H1 (cell line): ENCODE data around the gene PSMB9. TPM values are rescaled to one million over a fixed set of nuclear protein-coding genes. Genes with fewer than 3 reads are reported as not detected.

ENCODE experiments used
- ATF3 ChIP-seq: IDR thresholded peaks from 2 replicates; pipeline ENCODE4 v1.6.1; 2011; ENCODE audit warnings: low read depth, mild to moderate bottlenecking, low read length; ENCODE audit not compliant: insufficient read depth
- HDAC2 ChIP-seq, 2 experiments: fragments of 300-600 bp in 1 of 2; sonication (generic) in 1 of 2; IDR thresholded peaks; 2 replicates each; pipeline ENCODE4 v1.6.1; 2011 to 2012; ENCODE audit warnings: low read depth in 2 of 2, low read length in 2 of 2, mild to moderate bottlenecking in 2 of 2, moderate library complexity in 2 of 2, borderline replicate concordance in 1 of 2, inconsistent platforms in 1 of 2
- HDAC6 ChIP-seq: IDR thresholded peaks from one replicate; pipeline ENCODE4 v1.7.1; 2012; ENCODE audit warnings: low read depth, mild to moderate bottlenecking, inconsistent platforms, low read length, moderate library complexity
- POU5F1 ChIP-seq: IDR thresholded peaks from 2 replicates; pipeline ENCODE4 v1.6.1; 2011; ENCODE audit warnings: low read depth, mild to moderate bottlenecking, low read length, moderate library complexity
- RAD21 ChIP-seq, 2 experiments: IDR thresholded peaks in 1 of 2; conservative IDR thresholded peaks in 1 of 2; 2 replicates each; pipeline ENCODE4 v1.6.1; 2011; ENCODE audit warnings: low read depth in 2 of 2, low read length in 2 of 2, improper control_type of control experiment in 1 of 2, inconsistent platforms in 1 of 2, mild to moderate bottlenecking in 1 of 2, moderate library complexity in 1 of 2
- SAP30 ChIP-seq: fragments of 300-600 bp; sonication (generic); IDR thresholded peaks from 2 replicates; pipeline ENCODE4 v1.7.1; 2012; ENCODE audit warnings: low read length, moderate library complexity, mild to moderate bottlenecking, inconsistent platforms; ENCODE audit not compliant: insufficient read depth, insufficient replicate concordance
- SIN3A ChIP-seq, 2 experiments: IDR thresholded peaks in 1 of 2; conservative IDR thresholded peaks in 1 of 2; 2 replicates each; pipeline ENCODE4 v1.6.1; 2011 to 2012; ENCODE audit warnings: low read length in 2 of 2, improper control_type of control experiment in 1 of 2, low read depth in 1 of 2, mild to moderate bottlenecking in 1 of 2
- ZNF274 ChIP-seq: IDR thresholded peaks from 2 replicates; pipeline ENCODE4 v1.7.0; 2012; ENCODE audit warnings: low read length, borderline replicate concordance; ENCODE audit errors: extremely low read depth
- polyA plus RNA-seq, 7 experiments: library from polyadenylated mRNA; depleted of rRNA in 3 of 7; stranded (reverse) in 5 of 7; unstranded in 2 of 7; fragments of >200 nt in 5 of 7; fragments of 200-250 nt in 2 of 7; gene quantifications; 1 replicate in 5 of 7; 2 replicates in 1 of 7; 4 replicates in 1 of 7; pipeline versions ENCODE4 v1.2.1 to v1.2.3, GENCODE V29; 2011 to 2013; ENCODE audit warnings: missing spikeins in 2 of 7, mixed read lengths in 2 of 7
- total RNA-seq: library from RNA; stranded (reverse); fragmentation: NEBNext Ultra II Directional; extraction: Animal tissue kit (Norgen Biotek cat#: 25700); gene quantifications from 2 replicates; pipeline ENCODE4 v1.2.1, GENCODE V29; 2021

Gene PSMB9
- total and polyA plus RNA-seq, 2 of the 8 experiments (the other 6 are each of a cell fraction or from before 2014, with no cell fraction given): 4.5 to 22.8 TPM

- TF ChIP-seq SAP30 (no peak), POU5F1 (no peak), RAD21 (IDR thresholded peaks at IDR 0.05 in 1 of 2, conservative IDR thresholded peaks at IDR 0.05 in 1 of 2; ENCODE audit: low read depth in 2 of 2, low read length in 2 of 2) (no peak), HDAC6 (no peak), ZNF274 (no peak), HDAC2 (IDR thresholded peaks at IDR 0.05; ENCODE audit: borderline replicate concordance in 1 of 2, low read depth in 2 of 2, low read length in 2 of 2) (no peak), SIN3A (conservative IDR thresholded peaks at IDR 0.05 in 1 of 2, IDR thresholded peaks at IDR 0.05 in 1 of 2; ENCODE audit: low read depth in 1 of 2, low read length in 2 of 2) (no peak), ATF3 (no peak)
These were observed 1.6 kb downstream of the PSMB9 start (continued) for GRCh38 chr6:32855467-32856174.
